ENCODE data around the gene TSPO2. TPM values are rescaled to one million over a fixed set of nuclear protein-coding genes. Genes with fewer than 3 reads are reported as not detected.
A peak's percentile ranks its signal among the peaks of the same experiment; 100 is the strongest.
"Not testable (repeated sequence)": the region's sequence is repeated elsewhere in the genome, so short reads cannot be mapped to it uniquely, and the experiment has no call there.

Gene TSPO2
- total and polyA plus RNA-seq, 3 donors from 2014 or later = not detected

GRCh38 chr6:40998661-40999060 is 43.6 kb upstream of the TSPO2 start:
- H3K27me3 ChIP-seq = no peaks in the 10 kb centered on the region
- no peak for DNase-seq
- H3K9me3 ChIP-seq = no peaks in the 10 kb centered on the region
- H3K4me3 ChIP-seq = no peak overlapping the region
- H3K27ac ChIP-seq = no peak overlapping the region
- intact Hi-C loops (cut with DNase I; ENCODE audit: low total_unique reads) = no loop called here
- H3K4me1 ChIP-seq = peaks cover 13% of the 10 kb centered on the region
- H3K36me3 ChIP-seq (ENCODE audit: low read depth, missing control alignments) = no peaks in the 10 kb centered on the region
- TF ChIP-seq CTCF (IDR thresholded peaks at IDR 0.05) = no peak
- WGBS, 2 donors = 81 to 87% methylated on average over 4 of the region's 4 CpGs

- peaks cover 13% of the 10 kb centered on the region for H3K4me1 ChIP-seq
- intact Hi-C loops (cut with DNase I; ENCODE audit: low total_unique reads) = no loop called here
- H3K4me3 ChIP-seq = no peak overlapping the region
- DNase-seq = peak; percentile 81
- no peaks in the 10 kb centered on the region for H3K36me3 ChIP-seq (ENCODE audit: low read depth, missing control alignments)
- H3K9me3 ChIP-seq = no peaks in the 10 kb centered on the region
- H3K27me3 ChIP-seq = no peaks in the 10 kb centered on the region
- no peak overlapping the region for H3K27ac ChIP-seq
- TF ChIP-seq CTCF (IDR thresholded peaks at IDR 0.05) (peak in 2 of 3 experiments; percentile 17 to 26), POLR2A (IDR thresholded peaks at IDR 0.05) (no peak)
- WGBS, 2 donors = 41 to 45% methylated on average over 3 of the region's 3 CpGs
Observed at GRCh38 chr6:40999569-40999968, 42.7 kb upstream of the TSPO2 start.

- TF ChIP-seq CTCF (IDR thresholded peaks at IDR 0.05) (no peak), POLR2A (IDR thresholded peaks at IDR 0.05) (no peak)
- 84 to 93% methylated on average over 4 of the region's 4 CpGs for whole genome bisulfite sequencing, 2 donors
- H3K27ac ChIP-seq = no peak overlapping the region
- H3K36me3 ChIP-seq (ENCODE audit: low read depth, missing control alignments) = no peaks in the 10 kb centered on the region
- intact Hi-C loops (cut with DNase I; ENCODE audit: low total_unique reads) = no loop called here
- no peak for DNase-seq
- H3K27me3 ChIP-seq = no peaks in the 10 kb centered on the region
- no peaks in the 10 kb centered on the region for H3K9me3 ChIP-seq
- no peak overlapping the region for H3K4me3 ChIP-seq
- H3K4me1 ChIP-seq = peaks cover 13% of the 10 kb centered on the region
Observed at GRCh38 chr6:41000248-41000647, 42.0 kb upstream of the TSPO2 start.

DNA sequence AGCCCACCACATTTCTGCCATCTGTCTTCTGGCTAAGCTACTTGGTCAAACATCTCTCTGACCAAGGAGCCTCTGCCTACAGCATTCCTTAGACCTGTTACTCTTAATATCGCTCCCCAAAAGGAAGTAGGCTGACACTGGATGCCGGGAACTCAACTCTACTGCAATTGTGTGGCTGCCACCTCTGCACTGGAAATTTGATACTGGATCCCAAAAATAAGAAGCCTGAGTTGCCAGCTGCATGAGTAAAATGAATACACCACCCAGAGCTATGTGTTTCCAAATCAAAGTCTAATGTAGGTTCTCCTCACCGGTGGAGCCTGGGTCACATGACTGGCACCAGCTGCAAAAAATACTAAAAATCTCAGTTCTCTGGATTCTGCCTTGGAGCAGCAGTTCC is 40.1 kb upstream of the TSPO2 start:
- Histone ChIP-seq H3K27me3 (no peaks in the 10 kb centered on the region), H3K27ac (no peak overlapping the region), H3K36me3 (ENCODE audit: low read depth, missing control alignments) (no peaks in the 10 kb centered on the region), H3K9me3 (no peaks in the 10 kb centered on the region), H3K4me1 (peaks cover 6% of the 10 kb centered on the region), H3K4me3 (no peak overlapping the region)
- TF ChIP-seq POLR2A (IDR thresholded peaks at IDR 0.05) (no peak), CTCF (IDR thresholded peaks at IDR 0.05) (no peak)
- DNase-seq = no peak
- intact Hi-C loops (cut with DNase I; ENCODE audit: low total_unique reads) = no loop called here
- 87 to 88% methylated on average over 3 of the region's 3 CpGs for WGBS, 2 donors

GRCh38 chr6:41006217-41006616 is 36.0 kb upstream of the TSPO2 start:
- H3K27ac ChIP-seq; H3K36me3 ChIP-seq (ENCODE audit: low read depth, missing control alignments); H3K4me1 ChIP-seq; H3K4me3 ChIP-seq; intact Hi-C loops (cut with DNase I; ENCODE audit: low total_unique reads); H3K27me3 ChIP-seq; H3K9me3 ChIP-seq: not testable (repeated sequence)
- peak in 2 of 3 experiments; percentile 52 to 56 for TF ChIP-seq CTCF (IDR thresholded peaks at IDR 0.05)
- peak; percentile 76 for DNase-seq
- 25 to 35% methylated on average over 7 of the region's 7 CpGs for WGBS, 2 donors

DNA sequence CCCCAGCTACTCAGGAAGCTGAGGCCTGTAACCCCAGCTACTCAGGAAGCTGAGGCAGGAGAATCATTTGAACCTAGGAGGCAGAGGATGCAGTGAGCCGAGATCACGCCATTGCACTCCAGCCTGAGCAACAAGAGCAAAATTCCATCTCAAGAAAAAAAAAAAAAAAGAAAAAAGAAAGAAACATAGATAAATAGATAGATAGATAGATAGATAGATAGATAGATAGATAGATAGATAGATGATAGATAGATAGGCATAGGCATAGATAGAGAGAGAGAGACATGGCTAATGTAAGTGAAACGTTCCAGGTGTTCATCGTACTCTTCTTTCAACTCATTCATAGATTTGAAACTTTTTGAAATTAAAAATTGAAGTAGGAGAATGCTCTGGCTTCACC is 35.3 kb upstream of the TSPO2 start:
- DNase-seq; H3K27me3 ChIP-seq; intact Hi-C loops (cut with DNase I; ENCODE audit: low total_unique reads); H3K4me1 ChIP-seq; H3K9me3 ChIP-seq; H3K4me3 ChIP-seq; H3K36me3 ChIP-seq (ENCODE audit: low read depth, missing control alignments); H3K27ac ChIP-seq: not testable (repeated sequence)
- 90 to 96% methylated on average over 4 of the region's 4 CpGs for WGBS, 2 donors

Data from testis (tissue), 3 donors.